Breast epithelium (tissue), 3 donors: Measurements from ENCODE around the gene CCDC30.

Source experiments
- POLR2AphosphoS5 ChIP-seq, 3 donors: sonication (generic); formaldehyde crosslinking; IDR thresholded peaks; one replicate each; pipeline ENCODE4 v1.6.1; 2017; ENCODE audit warnings: antibody characterized with exemption in 3 of 3
- TF ChIP-seq, protein P1 (sequence below), 3 donors: fragments of 450-650 bp; IDR thresholded peaks; one replicate each; pipeline ENCODE4 v1.5.1; 2016 to 2017; ENCODE audit warnings: antibody characterized with exemption in 3 of 3, mild to moderate bottlenecking in 3 of 3, moderate library complexity in 3 of 3

DNA sequence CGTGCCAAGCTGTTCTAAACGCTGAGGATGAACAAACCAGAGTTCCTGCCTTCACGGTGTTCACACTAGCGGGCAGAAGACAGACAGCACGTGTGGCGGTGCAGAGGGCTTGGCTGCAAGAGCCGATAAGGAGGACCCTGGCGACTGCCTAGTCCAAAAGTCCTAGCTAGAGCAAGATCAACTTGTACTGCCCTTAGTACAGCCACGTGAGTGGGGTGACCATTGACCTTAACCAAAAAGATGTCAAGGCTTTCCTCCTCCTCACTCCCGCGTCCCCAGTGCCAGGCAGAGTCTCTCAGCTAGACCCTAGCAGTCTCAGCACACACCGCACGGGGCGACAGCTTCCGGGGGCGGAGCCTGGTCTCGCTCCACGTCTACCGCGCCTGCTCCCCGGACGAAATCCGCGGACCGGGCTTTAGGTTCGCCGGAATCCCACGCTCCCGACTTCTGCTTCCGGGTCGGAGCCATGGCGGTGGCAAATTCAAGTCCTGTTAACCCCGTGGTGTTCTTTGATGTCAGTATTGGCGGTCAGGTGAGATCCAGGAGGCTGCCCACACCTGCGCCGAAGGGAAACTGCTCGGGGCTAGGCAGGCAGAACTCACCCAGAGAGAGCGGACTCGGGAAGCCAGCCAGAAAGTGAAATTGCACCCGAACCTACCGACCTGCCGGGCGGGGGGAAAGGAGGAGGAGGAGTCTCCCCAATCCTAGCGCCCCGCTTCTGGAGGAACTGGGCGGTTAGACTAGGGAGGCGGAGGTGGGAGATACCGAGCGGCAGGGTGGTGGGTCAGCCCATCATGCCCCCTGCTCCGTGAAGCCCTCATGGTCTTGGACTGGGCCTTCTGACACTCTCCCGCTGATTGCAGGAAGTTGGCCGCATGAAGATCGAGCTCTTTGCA lies 195.1 kb downstream of the CCDC30 start, which contains the start of gene PPIH:
- TF ChIP-seq, protein P1, sequence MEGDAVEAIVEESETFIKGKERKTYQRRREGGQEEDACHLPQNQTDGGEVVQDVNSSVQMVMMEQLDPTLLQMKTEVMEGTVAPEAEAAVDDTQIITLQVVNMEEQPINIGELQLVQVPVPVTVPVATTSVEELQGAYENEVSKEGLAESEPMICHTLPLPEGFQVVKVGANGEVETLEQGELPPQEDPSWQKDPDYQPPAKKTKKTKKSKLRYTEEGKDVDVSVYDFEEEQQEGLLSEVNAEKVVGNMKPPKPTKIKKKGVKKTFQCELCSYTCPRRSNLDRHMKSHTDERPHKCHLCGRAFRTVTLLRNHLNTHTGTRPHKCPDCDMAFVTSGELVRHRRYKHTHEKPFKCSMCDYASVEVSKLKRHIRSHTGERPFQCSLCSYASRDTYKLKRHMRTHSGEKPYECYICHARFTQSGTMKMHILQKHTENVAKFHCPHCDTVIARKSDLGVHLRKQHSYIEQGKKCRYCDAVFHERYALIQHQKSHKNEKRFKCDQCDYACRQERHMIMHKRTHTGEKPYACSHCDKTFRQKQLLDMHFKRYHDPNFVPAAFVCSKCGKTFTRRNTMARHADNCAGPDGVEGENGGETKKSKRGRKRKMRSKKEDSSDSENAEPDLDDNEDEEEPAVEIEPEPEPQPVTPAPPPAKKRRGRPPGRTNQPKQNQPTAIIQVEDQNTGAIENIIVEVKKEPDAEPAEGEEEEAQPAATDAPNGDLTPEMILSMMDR (IDR thresholded peaks at IDR 0.05): peak in 2 of 3 donors; percentile 47 to 58
- peak; percentile 54 to 74 (median 71) for TF ChIP-seq POLR2AphosphoS5 (IDR thresholded peaks at IDR 0.05)
